Osteocyte (in vitro differentiated cells): ENCODE data around the gene CHST11. TPM values are rescaled to one million over a fixed set of nuclear protein-coding genes. Genes with fewer than 3 reads are reported as not detected.

Source experiments
- DNase-seq: peaks from one replicate; pipeline ENCODE4 v3.0.0; 2021; ENCODE audit warnings: mixed read lengths; ENCODE audit not compliant: unreplicated experiment; ENCODE audit errors: extremely low spot score
- H3K27ac Mint-ChIP-seq: one replicate; pipeline ENCODE4 v1.8.0; 2021; ENCODE audit warnings: mild to moderate bottlenecking, mixed read lengths; ENCODE audit not compliant: unreplicated experiment
- H3K27me3 Mint-ChIP-seq: one replicate; pipeline ENCODE4 v1.8.0; 2021; ENCODE audit warnings: mixed read lengths; ENCODE audit not compliant: unreplicated experiment
- H3K36me3 Mint-ChIP-seq: one replicate; pipeline ENCODE4 v1.8.0; 2021; ENCODE audit warnings: mixed read lengths; ENCODE audit not compliant: unreplicated experiment
- H3K4me1 Mint-ChIP-seq: one replicate; pipeline ENCODE4 v1.8.0; 2021; ENCODE audit warnings: mixed read lengths; ENCODE audit not compliant: unreplicated experiment
- H3K4me3 Mint-ChIP-seq: one replicate; pipeline ENCODE4 v1.8.0; 2021; ENCODE audit warnings: mild to moderate bottlenecking, moderate library complexity, mixed read lengths; ENCODE audit not compliant: unreplicated experiment
- H3K9me3 Mint-ChIP-seq: one replicate; pipeline ENCODE4 v1.8.0; 2021; ENCODE audit warnings: mixed read lengths; ENCODE audit not compliant: unreplicated experiment
- total RNA-seq: library from RNA; stranded (reverse); gene quantifications from 2 replicates; pipeline ENCODE4 v1.2.1, GENCODE V29; 2021
- TF ChIP-seq, protein P1 (sequence below): fragments of 200-600 bp; sonication (generic); IDR thresholded peaks from 2 replicates; pipeline ENCODE4 v1.5.0; 2021; ENCODE audit warnings: antibody characterized with exemption, mild to moderate bottlenecking, moderate library complexity

CHST11 gene
- total RNA-seq, 1 donor from 2014 or later, result 7.5 TPM

DNA sequence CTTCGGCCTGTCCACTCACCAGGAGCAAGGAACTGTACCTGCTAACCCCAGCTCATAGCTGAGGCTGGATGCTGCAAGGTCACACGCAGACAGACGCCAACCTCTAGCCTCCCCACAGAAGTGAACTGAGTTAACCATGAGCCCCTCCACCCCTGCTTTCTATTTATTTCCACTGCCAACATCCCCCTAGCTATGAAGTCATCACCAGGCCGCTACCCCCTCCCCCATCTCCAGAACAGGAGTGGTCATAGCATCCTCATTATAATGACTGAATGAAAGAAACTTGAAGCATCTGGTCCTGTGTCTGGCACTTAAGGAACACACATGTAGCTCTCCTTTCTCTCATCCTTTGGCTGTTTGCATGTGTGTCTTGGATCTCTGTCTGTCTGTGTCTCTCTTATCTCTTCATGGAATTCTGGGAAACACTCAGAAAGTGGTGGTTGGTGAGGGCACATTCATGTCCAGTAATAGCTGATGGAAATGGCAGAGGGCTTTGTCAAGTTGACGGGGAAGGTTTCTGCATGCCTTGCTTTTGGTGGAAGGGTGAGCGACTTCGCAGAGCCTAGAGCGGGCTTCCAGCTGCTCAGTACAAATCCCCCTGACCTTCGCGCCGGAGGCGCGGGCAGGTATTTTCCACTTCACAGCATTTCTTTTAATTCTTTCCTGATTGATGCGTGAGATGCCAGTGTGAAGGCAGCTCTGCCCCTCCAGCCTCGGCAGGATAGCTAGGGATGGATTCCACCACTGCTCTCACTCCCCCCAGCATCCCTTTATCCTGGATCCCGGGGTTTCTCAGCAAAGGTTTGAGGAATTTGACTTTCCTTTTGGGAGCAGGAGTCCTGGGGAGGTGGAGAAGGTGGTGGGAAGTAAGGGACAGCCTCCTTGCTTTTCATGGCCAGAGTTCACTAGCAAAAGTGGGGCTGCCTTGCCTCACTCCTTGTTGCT is 198.2 kb downstream of the CHST11 start:
- DNase-seq, result no peak
- Mint-ChIP-seq H3K4me1 (peaks cover 7% of the 10 kb centered on the region), H3K4me3 (no peak overlapping the region), H3K27me3 (no peaks in the 10 kb centered on the region), H3K9me3 (no peaks in the 10 kb centered on the region), H3K27ac (no peak overlapping the region), H3K36me3 (no peaks in the 10 kb centered on the region)
- TF ChIP-seq, protein P1, sequence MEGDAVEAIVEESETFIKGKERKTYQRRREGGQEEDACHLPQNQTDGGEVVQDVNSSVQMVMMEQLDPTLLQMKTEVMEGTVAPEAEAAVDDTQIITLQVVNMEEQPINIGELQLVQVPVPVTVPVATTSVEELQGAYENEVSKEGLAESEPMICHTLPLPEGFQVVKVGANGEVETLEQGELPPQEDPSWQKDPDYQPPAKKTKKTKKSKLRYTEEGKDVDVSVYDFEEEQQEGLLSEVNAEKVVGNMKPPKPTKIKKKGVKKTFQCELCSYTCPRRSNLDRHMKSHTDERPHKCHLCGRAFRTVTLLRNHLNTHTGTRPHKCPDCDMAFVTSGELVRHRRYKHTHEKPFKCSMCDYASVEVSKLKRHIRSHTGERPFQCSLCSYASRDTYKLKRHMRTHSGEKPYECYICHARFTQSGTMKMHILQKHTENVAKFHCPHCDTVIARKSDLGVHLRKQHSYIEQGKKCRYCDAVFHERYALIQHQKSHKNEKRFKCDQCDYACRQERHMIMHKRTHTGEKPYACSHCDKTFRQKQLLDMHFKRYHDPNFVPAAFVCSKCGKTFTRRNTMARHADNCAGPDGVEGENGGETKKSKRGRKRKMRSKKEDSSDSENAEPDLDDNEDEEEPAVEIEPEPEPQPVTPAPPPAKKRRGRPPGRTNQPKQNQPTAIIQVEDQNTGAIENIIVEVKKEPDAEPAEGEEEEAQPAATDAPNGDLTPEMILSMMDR, result no peak

- TF ChIP-seq, protein P1, result no peak
- H3K4me1 Mint-ChIP-seq, result peaks cover 9% of the 10 kb centered on the region
- no peak overlapping the region for H3K4me3 Mint-ChIP-seq
- no peak overlapping the region for H3K27ac Mint-ChIP-seq
- H3K9me3 Mint-ChIP-seq, result no peaks in the 10 kb centered on the region
- no peak for DNase-seq
- H3K27me3 Mint-ChIP-seq, result no peaks in the 10 kb centered on the region
- no peaks in the 10 kb centered on the region for H3K36me3 Mint-ChIP-seq
Observed at GRCh38 chr12:104656383-104656782, 199.6 kb downstream of the CHST11 start.

GRCh38 chr12:104656921-104657320 is 200.2 kb downstream of the CHST11 start:
- no peak overlapping the region for H3K27ac Mint-ChIP-seq
- no peak for DNase-seq
- H3K9me3 Mint-ChIP-seq, result no peaks in the 10 kb centered on the region
- H3K36me3 Mint-ChIP-seq, result no peaks in the 10 kb centered on the region
- TF ChIP-seq, protein P1, result no peak
- H3K27me3 Mint-ChIP-seq, result no peaks in the 10 kb centered on the region
- no peak overlapping the region for H3K4me3 Mint-ChIP-seq
- H3K4me1 Mint-ChIP-seq, result peaks cover 9% of the 10 kb centered on the region

DNA sequence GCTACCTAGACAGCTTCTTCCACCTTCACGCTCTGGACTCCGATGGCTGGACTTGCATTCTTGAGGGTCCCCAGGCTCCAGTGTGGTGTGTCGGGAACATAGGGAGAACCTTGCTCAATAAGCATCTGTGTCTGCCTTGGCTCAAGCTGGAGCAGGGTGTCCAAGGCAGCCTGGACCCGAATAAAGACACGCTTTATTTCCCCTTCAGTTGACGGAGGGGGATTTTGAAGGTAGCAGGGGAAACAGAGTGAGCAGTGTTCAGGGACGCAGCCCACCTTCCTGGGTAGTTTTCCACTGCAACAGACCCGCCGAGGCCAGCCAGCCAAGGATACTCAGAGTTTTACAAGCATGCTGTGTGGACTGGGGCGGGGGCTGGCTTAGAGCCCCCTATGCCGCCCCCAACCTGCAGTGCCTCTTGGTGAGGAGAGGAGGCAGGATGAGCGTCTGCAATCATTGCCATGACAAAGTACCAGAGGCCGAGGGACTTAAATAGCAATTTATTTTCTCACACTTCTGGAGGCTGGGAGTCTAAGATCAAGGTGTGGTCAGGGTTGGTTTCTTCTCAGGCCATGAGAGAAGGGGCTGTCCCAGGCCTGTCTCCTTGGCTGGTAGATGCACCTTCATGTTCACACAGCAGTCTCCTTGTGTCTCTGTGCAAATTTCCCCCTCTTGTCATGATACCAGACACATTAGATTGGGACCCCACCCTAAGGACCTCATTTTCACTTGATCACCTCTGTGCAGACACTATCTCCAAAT is 201.2 kb downstream of the CHST11 start:
- DNase-seq, result no peak
- TF ChIP-seq, protein P1, result no peak
- H3K4me3 Mint-ChIP-seq, result no peak overlapping the region
- peaks cover 9% of the 10 kb centered on the region for H3K4me1 Mint-ChIP-seq
- no peaks in the 10 kb centered on the region for H3K27me3 Mint-ChIP-seq
- no peaks in the 10 kb centered on the region for H3K36me3 Mint-ChIP-seq
- no peaks in the 10 kb centered on the region for H3K9me3 Mint-ChIP-seq
- H3K27ac Mint-ChIP-seq, result no peak overlapping the region

DNA sequence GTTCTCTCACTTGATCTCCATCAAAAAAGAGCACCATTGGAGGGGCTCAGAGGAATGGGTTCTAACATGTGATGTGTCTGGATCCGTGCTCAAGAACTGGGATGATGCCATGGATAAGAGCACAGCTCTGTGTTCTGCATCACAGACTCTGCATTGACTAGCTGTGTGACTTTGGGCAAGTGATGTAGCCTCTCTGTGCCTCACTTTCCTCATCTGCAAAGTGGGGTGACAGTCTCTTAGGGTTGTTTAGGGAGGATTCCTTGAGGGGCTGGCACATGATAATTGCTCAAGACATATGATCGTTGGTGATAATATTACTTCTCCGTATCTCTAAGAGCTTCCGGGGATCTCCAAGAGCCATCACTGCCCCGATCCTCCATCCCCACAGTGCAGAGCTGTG is 202.3 kb downstream of the CHST11 start:
- Mint-ChIP-seq H3K36me3 (no peaks in the 10 kb centered on the region), H3K9me3 (no peaks in the 10 kb centered on the region), H3K4me1 (peaks cover 9% of the 10 kb centered on the region), H3K27ac (no peak overlapping the region), H3K27me3 (no peaks in the 10 kb centered on the region), H3K4me3 (no peak overlapping the region)
- DNase-seq, result no peak
- TF ChIP-seq, protein P1, result no peak
